Activated CD4-positive, alpha-beta T cell treated with anti-CD3 and anti-CD28 coated beads for 24 hours (primary cell): ENCODE results near the gene GPRC5C.

Experiments used
- DNase-seq, 2 donors: peaks; one replicate each; pipeline ENCODE4 v3.0.0-alpha.2; 2020; ENCODE audit warnings: low read depth in 2 of 2

Gene GPRC5C

DNA sequence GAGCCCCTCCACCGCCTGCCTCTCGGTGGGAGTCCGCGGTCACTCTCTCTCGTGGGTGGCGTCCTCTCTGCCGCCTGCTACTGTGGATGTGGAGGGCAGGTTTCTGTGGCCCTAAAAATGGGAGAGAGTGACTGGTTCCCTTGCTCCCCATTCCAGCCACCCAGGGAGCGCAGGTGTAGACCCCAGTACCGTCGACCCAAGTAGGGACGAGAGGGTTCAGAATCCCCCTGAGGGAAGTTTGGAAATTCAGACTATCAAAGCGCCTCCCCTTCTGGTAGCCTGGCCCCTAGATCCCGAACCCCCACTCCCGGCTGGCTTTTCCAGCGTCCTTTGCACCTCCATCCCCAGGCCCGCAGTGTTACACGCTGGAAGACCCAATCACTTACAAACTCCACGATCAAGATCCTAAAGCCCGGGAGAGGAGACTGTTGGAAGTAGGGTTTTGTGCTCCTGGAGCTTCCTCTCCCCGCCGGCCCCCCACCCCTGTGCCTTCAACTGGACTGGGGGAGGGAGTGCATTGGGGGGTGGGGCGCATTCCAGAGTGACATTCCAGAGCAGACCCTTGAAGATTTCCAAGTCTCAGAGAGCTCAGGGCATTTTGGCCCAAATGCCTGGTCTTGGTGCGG, 991 bp downstream of the GPRC5C start:
- DNase-seq: no peak

DNA sequence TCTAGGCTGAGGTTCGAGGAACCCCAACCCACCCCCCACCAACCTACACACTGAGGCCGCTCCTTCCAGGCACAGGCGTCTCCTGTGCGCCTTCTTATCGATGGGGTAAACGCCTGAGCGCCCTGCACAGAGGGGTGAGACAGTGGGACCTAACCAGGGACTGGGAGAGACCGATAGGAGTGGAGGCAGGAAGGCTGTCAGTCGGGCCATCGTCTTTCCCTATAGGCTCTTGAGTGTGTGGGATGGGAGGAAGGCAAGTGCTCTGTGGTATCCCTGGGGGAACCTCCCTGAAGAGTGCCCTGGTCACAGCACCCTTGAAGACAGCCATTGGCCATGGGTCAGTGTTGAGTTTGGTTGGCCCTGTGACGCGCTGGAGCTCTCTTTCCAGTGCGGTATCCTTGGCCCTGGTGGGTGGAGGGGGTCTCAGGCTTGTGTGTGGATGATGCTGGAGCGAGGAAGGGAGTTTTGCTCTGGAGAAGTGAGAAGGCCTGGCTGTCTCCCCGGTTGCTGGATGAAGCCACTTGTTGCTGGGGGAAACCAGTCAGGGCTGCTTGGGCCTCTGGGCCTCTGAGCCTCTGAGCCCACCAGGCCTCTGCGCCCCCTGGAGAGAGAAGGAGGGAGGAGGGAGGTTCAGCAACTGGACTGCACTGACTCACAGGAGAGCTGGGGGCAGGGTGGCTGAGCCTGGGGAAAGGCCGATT, 1.7 kb downstream of the GPRC5C start:
- no peak for DNase-seq

- no peak for DNase-seq
These were observed 4.0 kb downstream of the GPRC5C start for GRCh38 chr17:74435775-74436359.

GRCh38 chr17:74437702-74438101, 5.8 kb downstream of the GPRC5C start:
- no peak for DNase-seq

- DNase-seq: no peak
These were observed 8.0 kb downstream of the GPRC5C start for GRCh38 chr17:74439691-74440567.

DNA sequence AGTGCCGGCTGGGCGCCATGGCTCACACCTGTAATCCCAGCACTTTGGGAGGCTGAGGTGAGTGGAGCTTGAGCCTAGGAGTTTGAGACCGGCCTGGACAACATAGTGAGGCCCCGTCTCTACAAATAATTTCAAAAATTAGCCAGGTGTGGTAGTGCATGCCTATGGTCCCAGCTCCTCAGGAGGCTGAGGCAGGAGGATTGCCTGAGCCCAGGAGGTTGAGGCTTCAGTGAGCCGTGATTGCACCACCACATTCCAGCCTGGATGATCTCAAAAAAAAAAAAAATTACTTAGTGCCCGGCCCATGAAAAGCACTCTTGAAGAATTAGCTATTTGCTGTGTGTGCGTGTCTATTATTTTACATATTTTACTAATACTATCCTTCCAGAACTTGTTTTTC, 9.6 kb downstream of the GPRC5C start:
- no peak for DNase-seq

- DNase-seq: no peak
These were observed 10.4 kb downstream of the GPRC5C start for GRCh38 chr17:74442291-74442669.

GRCh38 chr17:74442670-74443515, 11.0 kb downstream of the GPRC5C start:
- DNase-seq: no peak

DNA sequence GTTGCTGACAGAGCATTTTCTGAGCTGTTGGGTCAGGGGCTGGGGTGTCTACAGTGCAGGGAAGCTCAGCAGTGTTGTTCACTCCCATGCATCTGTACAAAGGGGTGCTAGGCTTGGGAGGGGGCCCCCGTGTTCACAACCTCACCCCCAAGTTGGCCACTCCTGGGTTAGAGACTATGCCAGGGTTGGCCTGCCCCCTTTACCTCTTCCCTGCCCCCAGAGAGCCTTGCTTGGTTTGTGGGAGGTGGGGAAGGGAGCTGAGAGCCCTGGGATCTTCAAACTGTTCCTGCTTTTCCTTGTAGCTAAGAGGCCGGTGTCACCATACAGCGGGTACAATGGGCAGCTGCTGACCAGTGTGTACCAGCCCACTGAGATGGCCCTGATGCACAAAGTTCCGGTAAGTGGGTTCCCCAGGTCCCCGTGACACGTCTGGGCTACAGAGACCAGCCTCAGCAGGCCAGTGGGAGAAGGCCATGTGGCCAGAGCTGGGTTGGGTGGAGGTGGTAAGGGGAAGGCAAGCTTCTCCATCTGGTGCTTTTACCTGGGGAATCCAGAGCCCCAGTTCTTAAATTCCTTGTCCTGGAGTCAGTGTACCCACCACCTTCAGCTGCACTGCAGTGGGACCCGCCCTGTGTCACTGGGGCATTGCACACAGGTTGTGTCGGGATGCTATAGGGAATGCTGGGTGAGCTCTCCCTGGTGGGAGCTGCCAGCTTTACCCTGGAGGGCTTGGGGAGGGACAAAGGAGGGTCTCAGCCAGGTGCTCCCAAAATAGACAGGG, 11.8 kb downstream of the GPRC5C start:
- no peak for DNase-seq

- no peak for DNase-seq
These were observed 12.5 kb downstream of the GPRC5C start for GRCh38 chr17:74444406-74444805.

- no peak for DNase-seq
These were observed 13.3 kb downstream of the GPRC5C start for GRCh38 chr17:74445158-74445557.

DNA sequence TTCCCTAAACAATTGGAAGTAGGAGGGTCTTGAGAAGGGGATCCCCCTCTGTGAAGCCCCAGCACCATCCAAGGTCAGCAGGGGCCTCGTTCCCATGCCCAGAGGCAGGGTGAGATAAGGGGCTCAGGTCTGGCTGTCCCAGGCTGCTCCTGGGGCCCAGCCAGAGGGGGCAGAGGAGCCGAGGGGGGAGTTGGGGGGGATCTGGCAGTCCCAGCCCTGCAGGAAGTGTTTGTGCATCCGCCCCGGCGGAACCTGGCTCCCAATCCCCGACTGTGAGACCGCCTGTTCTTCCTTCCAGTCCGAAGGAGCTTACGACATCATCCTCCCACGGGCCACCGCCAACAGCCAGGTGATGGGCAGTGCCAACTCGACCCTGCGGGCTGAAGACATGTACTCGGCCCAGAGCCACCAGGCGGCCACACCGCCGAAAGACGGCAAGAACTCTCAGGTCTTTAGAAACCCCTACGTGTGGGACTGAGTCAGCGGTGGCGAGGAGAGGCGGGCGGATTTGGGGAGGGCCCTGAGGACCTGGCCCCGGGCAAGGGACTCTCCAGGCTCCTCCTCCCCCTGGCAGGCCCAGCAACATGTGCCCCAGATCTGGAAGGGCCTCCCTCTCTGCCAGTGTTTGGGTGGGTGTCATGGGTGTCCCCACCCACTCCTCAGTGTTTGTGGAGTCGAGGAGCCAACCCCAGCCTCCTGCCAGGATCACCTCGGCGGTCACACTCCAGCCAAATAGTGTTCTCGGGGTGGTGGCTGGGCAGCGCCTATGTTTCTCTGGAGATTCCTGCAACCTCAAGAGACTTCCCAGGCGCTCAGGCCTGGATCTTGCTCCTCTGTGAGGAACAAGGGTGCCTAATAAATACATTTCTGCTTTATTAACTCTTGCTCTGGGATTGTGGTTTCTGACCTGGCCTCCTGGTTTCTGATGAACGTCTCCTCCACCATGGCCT, 14.9 kb downstream of the GPRC5C start:
- no peak for DNase-seq

DNA sequence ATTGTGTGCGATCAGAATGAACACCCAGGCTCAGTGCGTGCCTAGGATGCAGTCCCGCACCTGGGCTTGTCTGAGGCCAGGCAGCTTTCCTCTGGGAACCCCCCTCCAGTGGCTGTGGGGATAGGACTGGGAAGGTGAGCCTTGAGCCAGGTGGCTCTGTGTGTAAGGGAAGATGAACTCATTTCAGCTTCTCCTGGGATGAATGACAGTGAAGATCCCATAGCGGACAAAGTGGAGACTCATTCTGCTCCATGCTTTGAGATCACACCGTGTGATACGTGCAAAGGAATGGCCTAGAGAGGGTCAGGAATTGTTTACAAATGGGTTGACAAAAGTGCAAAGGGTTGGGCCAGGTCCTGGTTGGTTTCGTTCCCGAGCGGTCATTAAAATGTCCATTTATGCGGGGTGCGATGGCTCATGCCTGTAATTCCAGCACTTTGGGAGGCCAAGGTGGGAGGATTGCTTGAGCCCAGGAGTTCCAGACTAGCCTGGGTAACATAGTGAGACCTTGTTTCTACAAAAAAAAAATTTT, 15.8 kb downstream of the GPRC5C start:
- DNase-seq: no peak

DNA sequence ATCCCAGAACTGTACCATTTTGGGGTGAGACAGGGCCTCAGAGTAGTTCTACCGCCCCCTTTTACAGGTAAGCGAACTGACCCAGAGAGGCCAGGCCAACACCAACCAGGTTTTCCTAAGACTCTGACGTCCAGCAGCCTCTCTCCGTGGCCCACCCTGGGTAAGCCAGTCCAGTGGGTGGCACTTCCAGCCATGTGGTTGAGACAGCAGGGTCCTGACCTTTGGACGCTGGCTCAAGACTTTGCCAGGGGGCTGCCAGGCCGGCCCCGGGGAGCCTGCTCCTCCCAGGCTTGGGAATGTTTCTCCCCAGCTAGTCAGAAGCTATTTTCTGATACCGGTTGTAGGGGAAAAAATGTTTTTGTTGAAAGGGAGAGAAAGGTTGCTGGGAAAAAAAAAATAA, 16.9 kb downstream of the GPRC5C start:
- DNase-seq: no peak

DNA sequence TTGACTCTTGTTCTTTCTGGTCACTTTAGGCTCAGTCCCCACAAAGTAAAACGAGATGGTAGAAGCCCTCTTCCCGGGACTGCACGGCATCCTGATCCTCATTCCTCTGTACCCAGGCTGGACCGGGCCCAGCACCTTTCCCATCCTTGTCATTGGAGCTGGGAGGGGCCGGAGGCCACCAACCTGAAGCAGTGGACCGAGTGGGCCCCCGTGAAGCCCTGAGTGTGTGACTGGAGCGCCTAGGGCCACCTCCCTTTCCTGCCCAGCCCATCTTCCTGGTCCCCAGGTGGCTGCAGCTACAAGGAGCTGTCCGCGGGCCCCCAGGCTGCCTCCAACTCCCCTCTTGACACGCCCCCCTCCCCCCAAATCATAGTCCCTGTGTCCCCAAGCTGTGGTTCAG, 17.4 kb downstream of the GPRC5C start:
- DNase-seq: no peak

DNA sequence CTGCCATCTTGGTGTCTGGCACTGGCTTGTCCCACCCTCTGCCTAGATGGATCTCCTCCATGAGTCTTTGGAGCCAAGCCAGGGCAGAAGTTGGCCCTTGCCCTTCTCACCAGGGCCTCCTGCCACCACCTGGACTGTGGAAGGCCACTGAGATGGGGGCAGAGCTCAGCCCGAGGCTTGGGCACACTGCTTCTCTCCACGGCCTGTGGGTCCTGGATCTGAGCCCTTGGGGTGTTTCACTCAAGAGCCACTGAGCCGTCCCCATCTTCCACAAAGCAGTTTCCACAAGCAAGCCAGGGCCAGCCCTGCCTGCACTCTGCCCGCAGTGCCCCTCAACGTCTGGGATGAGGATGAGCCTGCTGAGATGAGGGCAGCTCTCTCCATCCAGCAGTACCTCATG, 17.9 kb downstream of the GPRC5C start:
- no peak for DNase-seq

DNA sequence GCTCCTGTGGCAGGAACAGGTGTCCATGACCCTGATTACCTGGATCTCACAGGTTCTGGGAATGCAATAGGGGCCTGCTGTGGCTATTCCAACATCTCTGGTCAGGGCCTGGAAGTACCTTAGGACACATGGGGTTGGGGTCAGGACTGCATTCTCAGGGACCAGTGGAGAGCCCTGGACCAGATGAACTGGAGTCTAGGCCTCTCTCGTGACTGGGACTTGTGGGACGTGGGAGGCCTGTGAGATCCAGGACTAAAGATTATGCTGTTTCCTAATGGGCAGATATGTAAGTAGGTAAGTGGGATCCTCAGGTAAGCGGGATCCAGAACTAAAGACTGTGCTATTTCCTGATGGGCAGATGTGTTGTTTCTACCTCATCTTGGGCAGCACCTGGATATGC, 18.3 kb downstream of the GPRC5C start:
- DNase-seq: no peak

- no peak for DNase-seq
These were observed 19.1 kb downstream of the GPRC5C start for GRCh38 chr17:74450925-74451403.

- DNase-seq: no peak
These were observed 19.7 kb downstream of the GPRC5C start for GRCh38 chr17:74451557-74451956.
